ENCODE data around the gene CAMK2B. TPM values are rescaled to one million over a fixed set of nuclear protein-coding genes. Genes with fewer than 3 reads are reported as not detected.

CAMK2B gene
- polyA plus RNA-seq, 3 donors, result 1.7 to 3.7 (median 3.4) TPM

GRCh38 chr7:44291066-44291732 lies 34.2 kb downstream of the CAMK2B start:
- peak in 7 of 11 donors; percentile 53 to 81 (median 64) for DNase-seq (ENCODE audit: extremely low read depth in 1 of 11, low read depth in 9 of 11, low spot score in 4 of 11)

DNA sequence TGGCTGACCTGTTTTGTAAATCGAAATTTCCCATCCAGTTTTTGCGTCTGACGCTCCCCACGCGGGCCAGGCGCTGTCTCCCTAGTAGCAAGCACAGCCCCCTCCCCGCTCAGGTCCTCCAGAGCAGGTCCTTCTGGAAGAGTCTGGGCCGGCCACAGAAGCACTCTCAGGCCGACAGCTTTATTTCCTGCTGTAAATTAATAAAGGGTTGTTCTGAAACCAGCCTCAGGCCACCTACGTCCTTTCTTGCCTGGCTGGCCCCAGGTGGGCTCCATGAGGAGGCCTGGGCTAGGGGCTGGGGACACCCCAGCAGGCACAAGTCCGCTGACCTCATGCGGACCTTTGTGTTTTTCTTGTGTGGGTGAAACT lies 35.2 kb downstream of the CAMK2B start:
- peak in 3 of 11 donors; percentile 33 to 50 (median 46) for DNase-seq (ENCODE audit: extremely low read depth in 1 of 11, low read depth in 9 of 11, low spot score in 4 of 11)

DNA sequence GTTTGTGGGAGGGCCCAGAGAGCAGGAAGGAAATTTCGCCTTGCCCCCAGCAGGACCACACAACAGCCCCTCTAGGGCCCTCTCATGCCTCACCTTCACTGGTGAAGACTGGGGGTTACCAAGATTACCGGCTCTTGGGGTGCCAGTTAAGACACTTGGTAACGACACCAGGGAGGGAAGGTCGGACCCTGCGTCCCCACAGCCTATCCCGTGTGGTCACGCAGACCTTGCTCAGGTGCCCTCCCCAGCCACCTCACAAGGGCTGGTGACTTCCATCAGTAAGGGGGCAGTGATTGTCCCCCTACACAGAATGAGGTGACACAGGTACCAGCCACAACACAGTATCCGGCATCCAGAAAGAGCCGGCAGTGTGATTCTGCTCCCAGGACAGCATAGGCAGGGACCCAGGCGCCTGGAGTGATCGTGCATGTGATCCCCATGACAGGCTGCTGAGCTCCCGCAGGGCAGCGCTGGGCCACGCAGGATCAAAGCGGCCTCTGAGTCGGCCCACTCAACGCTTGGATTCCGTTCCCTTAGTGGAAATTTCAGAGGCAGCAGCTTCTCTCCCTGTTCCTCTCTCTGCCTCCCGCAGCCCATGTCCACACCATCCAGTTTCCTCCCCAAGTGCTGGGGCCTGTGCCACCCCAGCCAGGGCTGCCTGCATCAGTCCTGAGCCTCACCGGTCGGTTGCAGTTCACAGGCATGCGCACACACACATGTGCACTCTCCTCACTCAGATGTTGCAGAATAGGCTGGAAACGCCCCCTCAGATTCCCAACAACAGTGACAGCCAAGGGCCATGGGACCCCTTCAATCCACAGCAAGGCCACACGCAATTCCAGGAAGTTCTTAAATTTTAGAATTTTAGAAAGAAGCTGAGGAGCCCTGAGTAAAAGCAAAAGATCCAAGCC lies 35.8 kb downstream of the CAMK2B start:
- DNase-seq (ENCODE audit: extremely low read depth in 1 of 11, low read depth in 9 of 11, low spot score in 4 of 11), result peak in 3 of 11 donors; percentile 43 to 54 (median 43)

- DNase-seq (ENCODE audit: extremely low read depth in 1 of 11, low read depth in 9 of 11, low spot score in 4 of 11), result no peak
Measured at GRCh38 chr7:44288811-44289340, 36.5 kb downstream of the CAMK2B start.

GRCh38 chr7:44288381-44288685 lies 37.1 kb downstream of the CAMK2B start:
- DNase-seq (ENCODE audit: extremely low read depth in 1 of 11, low read depth in 9 of 11, low spot score in 4 of 11), result no peak

- DNase-seq (ENCODE audit: extremely low read depth in 1 of 11, low read depth in 9 of 11, low spot score in 4 of 11), result no peak
Measured at GRCh38 chr7:44287488-44288380, 37.7 kb downstream of the CAMK2B start.

- no peak for DNase-seq (ENCODE audit: extremely low read depth in 1 of 11, low read depth in 9 of 11, low spot score in 4 of 11)
Measured at GRCh38 chr7:44286618-44287487, 38.5 kb downstream of the CAMK2B start.

DNA sequence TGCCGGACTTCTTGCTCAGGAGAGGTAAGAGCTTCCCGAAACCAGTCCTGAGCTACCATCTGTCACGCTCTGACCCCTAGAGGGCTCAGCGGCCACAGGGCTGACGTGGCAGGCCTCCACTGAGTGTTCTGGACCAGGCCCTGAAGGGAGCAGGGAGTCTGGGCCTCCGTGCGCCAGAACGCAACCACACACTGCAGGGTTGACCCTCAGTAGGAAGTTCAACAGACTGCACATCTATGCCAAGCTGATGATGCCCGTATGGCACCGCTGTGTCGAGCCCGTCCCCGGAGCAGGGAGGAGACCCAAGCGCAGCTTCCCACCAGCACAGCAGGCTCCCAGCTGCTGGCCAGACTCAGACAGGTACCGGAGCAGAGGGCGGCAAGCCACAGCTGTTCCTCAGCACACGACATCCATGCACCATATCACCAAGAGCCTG lies 39.2 kb downstream of the CAMK2B start:
- no peak for DNase-seq (ENCODE audit: extremely low read depth in 1 of 11, low read depth in 9 of 11, low spot score in 4 of 11)

DNA sequence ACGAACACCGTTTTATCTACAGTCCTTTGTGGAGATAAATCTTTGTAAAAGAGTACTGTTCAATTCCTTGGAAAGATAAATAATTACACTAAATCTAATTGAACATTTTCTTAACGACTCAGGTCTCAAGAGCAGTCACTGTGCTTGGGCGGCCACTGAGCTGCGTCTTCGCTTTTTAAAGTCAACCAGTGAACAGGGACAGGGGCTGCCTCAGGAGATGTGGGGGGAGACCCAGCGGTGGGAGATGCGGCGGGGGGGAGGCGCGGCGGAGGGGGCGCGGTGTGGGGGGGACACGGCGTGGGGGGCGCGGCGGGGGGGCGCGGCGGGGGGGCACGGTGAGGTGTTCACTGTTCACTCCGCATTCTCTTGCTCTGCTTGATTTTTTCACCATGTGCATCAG lies 39.8 kb downstream of the CAMK2B start:
- no peak for DNase-seq (ENCODE audit: extremely low read depth in 1 of 11, low read depth in 9 of 11, low spot score in 4 of 11)

- DNase-seq (ENCODE audit: extremely low read depth in 1 of 11, low read depth in 9 of 11, low spot score in 4 of 11), result no peak
Measured at GRCh38 chr7:44284881-44285541, 40.4 kb downstream of the CAMK2B start.

GRCh38 chr7:44284216-44284615 lies 41.2 kb downstream of the CAMK2B start:
- no peak for DNase-seq (ENCODE audit: extremely low read depth in 1 of 11, low read depth in 9 of 11, low spot score in 4 of 11)

GRCh38 chr7:44283381-44284211 lies 41.8 kb downstream of the CAMK2B start:
- no peak for DNase-seq (ENCODE audit: extremely low read depth in 1 of 11, low read depth in 9 of 11, low spot score in 4 of 11)

- no peak for DNase-seq (ENCODE audit: extremely low read depth in 1 of 11, low read depth in 9 of 11, low spot score in 4 of 11)
Measured at GRCh38 chr7:44282601-44283171, 42.7 kb downstream of the CAMK2B start.

DNA sequence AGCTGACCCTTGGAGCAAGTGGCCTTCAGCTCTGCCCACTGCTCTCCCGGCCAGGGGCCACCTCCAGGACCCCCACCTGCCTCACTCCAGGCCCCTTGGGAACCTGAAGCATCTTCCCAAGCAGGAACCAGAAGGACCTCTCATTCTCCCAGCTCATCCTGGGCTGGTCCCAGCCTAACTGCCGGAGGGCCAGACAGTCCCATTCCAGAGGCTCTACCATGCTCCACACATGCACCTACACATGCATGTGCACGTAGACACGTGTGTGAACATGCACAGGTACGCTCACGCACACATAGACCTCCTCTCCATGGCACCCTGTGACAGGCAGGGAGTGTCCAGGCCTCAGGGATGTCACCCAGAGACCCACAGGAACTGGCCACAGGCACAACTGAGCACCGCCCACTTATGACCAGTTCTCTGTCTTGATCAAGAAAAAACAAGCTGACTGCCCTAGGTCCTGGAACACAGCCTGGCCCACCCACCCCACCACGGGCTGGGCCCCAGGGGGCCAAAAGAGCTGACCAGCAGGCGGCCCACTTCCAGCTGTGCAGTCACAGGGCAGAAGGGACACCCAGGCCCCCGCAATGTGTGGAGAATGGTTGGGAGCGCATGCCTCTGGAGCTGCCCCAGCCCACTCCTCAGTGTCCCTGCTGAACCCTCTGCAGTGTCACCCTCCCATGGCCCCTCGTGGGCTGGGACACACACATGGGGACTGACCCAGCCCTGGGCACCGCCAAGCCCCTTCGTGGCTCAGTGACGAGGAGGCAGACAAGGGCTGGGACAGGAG lies 43.4 kb downstream of the CAMK2B start:
- no peak for DNase-seq (ENCODE audit: extremely low read depth in 1 of 11, low read depth in 9 of 11, low spot score in 4 of 11)

- no peak for DNase-seq (ENCODE audit: extremely low read depth in 1 of 11, low read depth in 9 of 11, low spot score in 4 of 11)
Measured at GRCh38 chr7:44280993-44281721, 44.2 kb downstream of the CAMK2B start.

Measured in renal cortex interstitium (tissue), 11 donors.